DND-41 (cell line): ENCODE data around the gene CFAP45.

Source experiments
- CTCF ChIP-seq: IDR thresholded peaks from 2 replicates; pipeline ENCODE4 v1.5.1; 2012; ENCODE audit warnings: borderline replicate concordance, low read length, moderate library complexity, mild to moderate bottlenecking; ENCODE audit not compliant: poor library complexity, severe bottlenecking; ENCODE audit errors: extremely low read depth
- EZH2 ChIP-seq: IDR thresholded peaks from 3 replicates; pipeline ENCODE4 v1.6.1; 2012; ENCODE audit warnings: borderline replicate concordance, low read depth, mild to moderate bottlenecking, moderate library complexity, low read length, inconsistent platforms; ENCODE audit not compliant: severe bottlenecking

- TF ChIP-seq CTCF (no peak), EZH2 (no peak)
Measured at GRCh38 chr1:159873530-159874143, 26.3 kb downstream of the CFAP45 start.
